GM12801 (cell line): ENCODE measurements around the gene LCTL.

ENCODE experiments used
- CTCF ChIP-seq: IDR thresholded peaks from one replicate; pipeline ENCODE4 v1.5.1; 2011; ENCODE audit warnings: control low read depth; ENCODE audit not compliant: insufficient read length; ENCODE audit errors: extremely low read depth

Gene LCTL

GRCh38 chr15:66580643-66581042 lies 14.8 kb upstream of the LCTL start:
- TF ChIP-seq CTCF: no peak

- no peak for TF ChIP-seq CTCF
Observed at GRCh38 chr15:66578286-66578875, 12.6 kb upstream of the LCTL start.

GRCh38 chr15:66574596-66574950 lies 8.8 kb upstream of the LCTL start:
- TF ChIP-seq CTCF: no peak

GRCh38 chr15:66573719-66574595 lies 8.2 kb upstream of the LCTL start:
- no peak for TF ChIP-seq CTCF

- TF ChIP-seq CTCF: no peak
Observed at GRCh38 chr15:66573348-66573718, 7.5 kb upstream of the LCTL start.

GRCh38 chr15:66572146-66572545 lies 6.3 kb upstream of the LCTL start:
- no peak for TF ChIP-seq CTCF

GRCh38 chr15:66570842-66571478 lies 5.2 kb upstream of the LCTL start:
- TF ChIP-seq CTCF: no peak
